Measurements from ENCODE around the gene ATP6V0A4.

- no peak for TF ChIP-seq EZH2phosphoT487 (IDR thresholded peaks at IDR 0.05; ENCODE audit: insufficient read depth, low read depth)
- TF ChIP-seq EZH2 (IDR thresholded peaks at IDR 0.05; ENCODE audit: insufficient read depth, poor library complexity, severe bottlenecking): no peak
Observed at GRCh38 chr7:138729444-138729843, 68.6 kb downstream of the ATP6V0A4 start.

Measured in GM23248 (cell line).